Upper lobe of left lung (tissue), 4 donors: Measurements from ENCODE around the gene RECQL5.

Source experiments
- POLR2AphosphoS5 ChIP-seq, 2 donors: sonication (generic); formaldehyde crosslinking; IDR thresholded peaks; one replicate each; pipeline ENCODE4 v1.5.1; 2017; ENCODE audit warnings: antibody characterized with exemption in 2 of 2
- TF ChIP-seq, protein P1 (sequence below), 6 experiments: fragments of 450-650 bp in 4 of 6; fragments of 200-600 bp in 2 of 6; sonication (generic) in 2 of 6; IDR thresholded peaks; one replicate each; pipeline ENCODE4 v1.5.1; 2016 to 2019; ENCODE audit warnings: antibody characterized with exemption in 6 of 6

DNA sequence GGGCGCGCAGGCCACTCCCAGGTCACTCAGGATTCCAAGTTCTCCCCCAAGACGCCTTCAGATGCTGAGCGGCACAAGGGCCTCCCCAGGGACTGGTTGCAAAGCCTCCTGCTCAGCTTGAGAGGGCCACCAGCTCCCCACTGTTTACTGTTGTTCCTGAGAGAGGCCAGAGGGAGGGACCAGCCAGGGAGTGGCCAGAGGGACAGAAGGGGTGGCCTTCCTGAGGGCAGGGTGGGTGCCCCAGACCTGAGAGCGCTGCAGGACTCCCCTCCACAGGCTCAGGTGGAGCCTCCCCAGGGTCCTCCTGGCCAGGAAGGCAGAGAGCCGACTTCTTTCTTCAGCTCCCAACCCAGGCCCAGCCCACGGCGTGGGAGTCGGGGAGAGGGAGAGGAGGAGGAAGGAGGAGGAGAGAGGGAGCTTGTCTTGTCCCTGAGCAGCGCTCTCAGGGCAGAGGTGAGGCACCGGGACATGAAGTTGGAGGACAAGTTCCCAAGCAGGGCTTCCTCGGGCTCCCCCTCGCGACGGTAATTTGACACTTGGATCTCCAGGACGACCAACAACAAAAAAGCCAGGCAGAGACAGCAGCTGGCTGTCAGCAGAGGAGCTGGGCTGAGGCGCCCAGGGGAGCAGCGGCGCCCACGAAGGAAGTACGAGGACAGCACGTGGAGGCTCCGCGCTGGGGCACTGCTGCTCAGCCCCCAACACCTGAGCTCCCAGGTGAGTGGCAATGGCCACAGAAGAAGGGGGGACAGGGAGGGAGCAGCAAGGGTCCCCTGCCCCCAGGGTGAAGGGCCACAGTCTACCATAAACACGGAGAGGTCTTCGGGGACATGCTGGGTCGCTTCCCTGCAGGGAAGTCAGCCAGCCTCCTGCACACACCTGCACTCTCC, 33.2 kb downstream of the RECQL5 start:
- TF ChIP-seq, protein P1, sequence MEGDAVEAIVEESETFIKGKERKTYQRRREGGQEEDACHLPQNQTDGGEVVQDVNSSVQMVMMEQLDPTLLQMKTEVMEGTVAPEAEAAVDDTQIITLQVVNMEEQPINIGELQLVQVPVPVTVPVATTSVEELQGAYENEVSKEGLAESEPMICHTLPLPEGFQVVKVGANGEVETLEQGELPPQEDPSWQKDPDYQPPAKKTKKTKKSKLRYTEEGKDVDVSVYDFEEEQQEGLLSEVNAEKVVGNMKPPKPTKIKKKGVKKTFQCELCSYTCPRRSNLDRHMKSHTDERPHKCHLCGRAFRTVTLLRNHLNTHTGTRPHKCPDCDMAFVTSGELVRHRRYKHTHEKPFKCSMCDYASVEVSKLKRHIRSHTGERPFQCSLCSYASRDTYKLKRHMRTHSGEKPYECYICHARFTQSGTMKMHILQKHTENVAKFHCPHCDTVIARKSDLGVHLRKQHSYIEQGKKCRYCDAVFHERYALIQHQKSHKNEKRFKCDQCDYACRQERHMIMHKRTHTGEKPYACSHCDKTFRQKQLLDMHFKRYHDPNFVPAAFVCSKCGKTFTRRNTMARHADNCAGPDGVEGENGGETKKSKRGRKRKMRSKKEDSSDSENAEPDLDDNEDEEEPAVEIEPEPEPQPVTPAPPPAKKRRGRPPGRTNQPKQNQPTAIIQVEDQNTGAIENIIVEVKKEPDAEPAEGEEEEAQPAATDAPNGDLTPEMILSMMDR (IDR thresholded peaks at IDR 0.05): peak; percentile 24 to 66 (median 42)
- TF ChIP-seq POLR2AphosphoS5 (IDR thresholded peaks at IDR 0.05): no peak
